PC-9 (cell line): ENCODE data around the gene HSD17B8. TPM values are rescaled to one million over a fixed set of nuclear protein-coding genes. Genes with fewer than 3 reads are reported as not detected.

Source experiments
- BruUV-seq: library from RNA; stranded (reverse); fragments of 400-500 nt; replicated peaks from 2 replicates; lab custom pipeline; 2021; lab: Mats Ljungman, UMichigan
- CTCF ChIA-PET: fragments of 300-600 bp; sonication (Branson Sonifier 250); formaldehyde crosslinking; loops from one replicate; lab custom pipeline; 2022; ENCODE audit warnings: antibody characterized with exemption; lab: Charles Lee
- POLR2A ChIA-PET: fragments of 300-600 bp; sonication (Branson Sonifier 250); formaldehyde crosslinking; loops from one replicate; lab custom pipeline; 2022; ENCODE audit warnings: antibody characterized with exemption; ENCODE audit not compliant: unreplicated experiment; lab: Charles Lee
- DNase-seq, 2 experiments: peaks; one replicate each; pipeline versions ENCODE4 v3.0.0 to v3.0.0-alpha.2; 2015 to 2022; ENCODE audit warnings: mixed read lengths in 1 of 2
- H2AFZ ChIP-seq: fragments of 200-600 bp; sonication (generic); 2 replicates; pipeline ENCODE4 v1.8.1; 2017; ENCODE audit warnings: antibody characterized with exemption
- H3F3A ChIP-seq: fragments of 200-600 bp; sonication (generic); 2 replicates; pipeline ENCODE4 v1.8.1; 2017; ENCODE audit warnings: antibody characterized with exemption, mild to moderate bottlenecking, low read depth; ENCODE audit not compliant: insufficient read depth
- H3K27ac ChIP-seq: fragments of 200-600 bp; sonication (generic); 2 replicates; pipeline ENCODE4 v1.6.1; 2016; ENCODE audit warnings: mixed run types
- H3K27me3 ChIP-seq: fragments of 200-600 bp; sonication (generic); 2 replicates; pipeline ENCODE4 v1.6.1; 2016; ENCODE audit warnings: low read depth, mixed run types; ENCODE audit not compliant: insufficient read depth
- H3K36me3 ChIP-seq: fragments of 200-600 bp; sonication (generic); 2 replicates; pipeline ENCODE4 v1.6.1; 2016; ENCODE audit warnings: low read depth, mixed run types
- H3K4me1 ChIP-seq: fragments of 200-600 bp; sonication (generic); replicated peaks from 2 replicates; pipeline ENCODE4 v1.6.1; 2016; ENCODE audit warnings: mixed run types; ENCODE audit not compliant: insufficient read depth
- H3K4me2 ChIP-seq: fragments of 200-600 bp; sonication (generic); 2 replicates; pipeline ENCODE4 v1.6.1; 2017; ENCODE audit warnings: mixed run types
- H3K4me3 ChIP-seq: fragments of 200-600 bp; sonication (generic); 2 replicates; pipeline ENCODE4 v1.6.1; 2016; ENCODE audit warnings: mixed run types
- H3K79me2 ChIP-seq: fragments of 200-600 bp; sonication (generic); 2 replicates; pipeline ENCODE4 v1.6.1; 2017; ENCODE audit warnings: low read depth, mixed run types
- H3K9me2 ChIP-seq: fragments of 200-600 bp; sonication (generic); 2 replicates; pipeline ENCODE4 v1.8.1; 2017; ENCODE audit warnings: mild to moderate bottlenecking; ENCODE audit not compliant: insufficient read depth
- H3K9me3 ChIP-seq: fragments of 200-600 bp; sonication (generic); 2 replicates; pipeline ENCODE4 v1.8.1; 2016; ENCODE audit warnings: low read depth; ENCODE audit not compliant: insufficient read depth
- H4K20me1 ChIP-seq: fragments of 200-600 bp; sonication (generic); 2 replicates; pipeline ENCODE4 v1.8.1; 2017; ENCODE audit not compliant: insufficient read depth
- EZH2 ChIP-seq: fragments of 200-600 bp; sonication (generic); IDR thresholded peaks from 2 replicates; pipeline ENCODE4 v1.8.0; 2017; ENCODE audit warnings: antibody characterized with exemption, low read depth
- intact Hi-C: fragments of 100-400 bp; cut with micrococcal nuclease; formaldehyde crosslinking; loops from one replicate; pipeline ENCODE4 v1.10.0; 2022; ENCODE audit not compliant: unreplicated experiment
- total RNA-seq: library from RNA; stranded (reverse); gene quantifications from 2 replicates; pipeline ENCODE4 v1.2.3, GENCODE V29; 2021
- TF ChIP-seq, protein P1 (sequence below): fragments of 200-600 bp; sonication (generic); conservative IDR thresholded peaks from 2 replicates; pipeline ENCODE4 v1.6.1; 2017; ENCODE audit warnings: mixed run types, antibody characterized with exemption, mild to moderate bottlenecking, moderate library complexity

The HSD17B8 gene
- total RNA-seq, 1 experiment from 2014 or later = 16.4 TPM

GRCh38 chr6:33176906-33177305, 27.5 kb upstream of the HSD17B8 start:
- POLR2A ChIA-PET = no interaction called here
- CTCF ChIA-PET = no interaction called here

DNA sequence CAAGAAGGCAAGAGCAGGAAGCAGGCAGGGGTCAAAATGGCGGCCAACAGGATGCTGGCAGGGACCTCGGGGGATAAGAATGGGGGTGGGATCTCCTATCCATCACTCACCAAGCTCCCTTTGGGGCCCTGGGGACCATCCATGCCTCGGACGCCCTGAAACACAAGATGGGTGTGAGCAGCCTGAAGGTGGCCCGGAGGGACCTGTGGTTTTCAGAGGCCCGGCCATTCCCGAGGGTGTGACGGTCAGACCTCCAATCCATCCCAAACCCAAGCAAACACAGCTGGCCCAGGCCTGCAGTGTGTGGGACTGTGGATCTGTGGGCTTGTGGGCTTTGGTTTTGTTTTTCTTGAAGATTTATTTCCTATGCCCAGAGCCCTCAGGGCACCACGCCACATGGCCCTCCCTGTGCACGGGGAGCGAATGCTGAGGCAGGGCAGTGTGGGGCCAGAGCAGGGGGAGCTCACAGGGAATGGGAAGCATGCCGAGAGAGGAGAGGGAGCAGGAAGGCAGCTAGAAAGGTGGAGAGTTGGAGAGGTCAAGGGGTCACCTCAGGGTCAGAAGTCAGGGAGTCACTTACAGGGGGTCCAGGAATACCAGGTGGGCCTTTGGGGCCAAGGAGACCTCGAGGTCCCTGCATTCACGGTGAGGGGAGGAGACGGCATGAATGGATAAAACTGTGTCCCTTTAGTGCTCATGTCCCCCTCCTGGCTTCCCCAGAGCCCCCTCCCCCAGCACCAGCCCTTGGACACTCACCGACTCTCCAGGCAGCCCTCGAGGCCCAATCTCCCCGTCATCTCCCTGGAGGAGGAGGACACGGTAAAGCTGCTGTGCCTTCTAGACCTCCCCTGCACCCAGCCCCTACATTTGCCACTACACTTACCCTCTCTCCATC, 26.7 kb upstream of the HSD17B8 start:
- POLR2A ChIA-PET = no interaction called here
- intact Hi-C loops = no loop called here
- no peak for DNase-seq

More at GRCh38 chr6:33176906-33177305, 27.5 kb upstream of the HSD17B8 start:
- H3K4me3 ChIP-seq = no peak overlapping the region
- H2AFZ ChIP-seq = no peak overlapping the region
- DNase-seq = no peak
- H3K4me1 ChIP-seq = no peaks in the 10 kb centered on the region
- H3K27ac ChIP-seq = no peak overlapping the region
- no peaks in the 10 kb centered on the region for H3K36me3 ChIP-seq
- intact Hi-C loops = no loop called here
- no peak for TF ChIP-seq EZH2
- TF ChIP-seq, protein P1, sequence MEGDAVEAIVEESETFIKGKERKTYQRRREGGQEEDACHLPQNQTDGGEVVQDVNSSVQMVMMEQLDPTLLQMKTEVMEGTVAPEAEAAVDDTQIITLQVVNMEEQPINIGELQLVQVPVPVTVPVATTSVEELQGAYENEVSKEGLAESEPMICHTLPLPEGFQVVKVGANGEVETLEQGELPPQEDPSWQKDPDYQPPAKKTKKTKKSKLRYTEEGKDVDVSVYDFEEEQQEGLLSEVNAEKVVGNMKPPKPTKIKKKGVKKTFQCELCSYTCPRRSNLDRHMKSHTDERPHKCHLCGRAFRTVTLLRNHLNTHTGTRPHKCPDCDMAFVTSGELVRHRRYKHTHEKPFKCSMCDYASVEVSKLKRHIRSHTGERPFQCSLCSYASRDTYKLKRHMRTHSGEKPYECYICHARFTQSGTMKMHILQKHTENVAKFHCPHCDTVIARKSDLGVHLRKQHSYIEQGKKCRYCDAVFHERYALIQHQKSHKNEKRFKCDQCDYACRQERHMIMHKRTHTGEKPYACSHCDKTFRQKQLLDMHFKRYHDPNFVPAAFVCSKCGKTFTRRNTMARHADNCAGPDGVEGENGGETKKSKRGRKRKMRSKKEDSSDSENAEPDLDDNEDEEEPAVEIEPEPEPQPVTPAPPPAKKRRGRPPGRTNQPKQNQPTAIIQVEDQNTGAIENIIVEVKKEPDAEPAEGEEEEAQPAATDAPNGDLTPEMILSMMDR = no peak
- H3K79me2 ChIP-seq = no peaks in the 10 kb centered on the region
- no peaks in the 10 kb centered on the region for H3F3A ChIP-seq
- H3K9me2 ChIP-seq = no peaks in the 10 kb centered on the region
- BruUV-seq = no TSS peak
- H3K27me3 ChIP-seq = peaks cover 53% of the 10 kb centered on the region
- no peak overlapping the region for H3K4me2 ChIP-seq
- no peaks in the 10 kb centered on the region for H3K9me3 ChIP-seq
- H4K20me1 ChIP-seq = no peaks in the 10 kb centered on the region

DNA sequence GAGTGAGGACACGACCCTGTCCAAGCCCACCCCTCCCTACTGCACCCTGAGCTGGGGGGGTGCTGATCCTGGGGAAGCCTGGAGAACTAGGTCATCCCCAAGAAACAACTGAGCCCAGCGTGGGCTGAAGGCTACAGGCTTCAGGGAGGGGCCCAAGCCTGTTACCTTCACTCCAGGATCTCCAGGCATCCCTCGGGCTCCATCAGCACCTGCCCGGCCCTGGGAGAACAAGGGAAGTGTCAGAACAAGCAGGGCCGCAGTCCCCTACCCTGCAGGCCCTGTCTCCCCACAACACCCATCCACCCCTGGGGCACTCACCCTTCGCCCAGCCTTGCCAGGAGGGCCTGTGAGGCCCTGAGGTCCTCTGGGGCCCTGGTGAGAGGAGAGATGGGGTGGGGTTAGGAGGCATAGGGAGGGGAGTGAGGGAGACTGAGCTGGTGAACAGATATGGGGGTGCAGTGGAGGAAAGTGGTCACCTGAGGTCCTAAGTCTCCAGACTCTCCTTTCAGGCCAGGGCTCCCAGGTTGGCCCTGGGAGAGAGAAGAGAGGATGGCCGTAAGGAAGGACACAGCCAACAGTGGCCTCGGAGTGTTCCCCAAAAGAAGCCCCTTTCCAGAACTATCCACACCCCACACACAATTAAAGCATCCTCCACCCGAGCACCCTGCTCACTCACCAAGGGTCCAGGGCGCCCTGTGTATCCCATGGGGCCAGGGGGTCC, 25.5 kb upstream of the HSD17B8 start:
- no peak overlapping the region for H3K27ac ChIP-seq
- H3K4me1 ChIP-seq = no peaks in the 10 kb centered on the region
- no peak overlapping the region for H2AFZ ChIP-seq
- no peak for DNase-seq
- H3K9me2 ChIP-seq = no peaks in the 10 kb centered on the region
- no TSS peak for BruUV-seq
- no peaks in the 10 kb centered on the region for H4K20me1 ChIP-seq
- H3K4me3 ChIP-seq = no peak overlapping the region
- H3F3A ChIP-seq = no peaks in the 10 kb centered on the region
- H3K36me3 ChIP-seq = no peaks in the 10 kb centered on the region
- TF ChIP-seq EZH2 = no peak
- TF ChIP-seq, protein P1 = no peak
- intact Hi-C loops = no loop called here
- no peaks in the 10 kb centered on the region for H3K9me3 ChIP-seq
- CTCF ChIA-PET = no interaction called here
- H3K4me2 ChIP-seq = no peak overlapping the region
- H3K27me3 ChIP-seq = peaks cover 42% of the 10 kb centered on the region
- no peaks in the 10 kb centered on the region for H3K79me2 ChIP-seq
- POLR2A ChIA-PET = no interaction called here

More for the DNA sequence above, 26.7 kb upstream of the HSD17B8 start:
- Histone ChIP-seq H3K4me1 (no peaks in the 10 kb centered on the region), H3K4me2 (no peak overlapping the region), H3F3A (no peaks in the 10 kb centered on the region), H3K27me3 (peaks cover 52% of the 10 kb centered on the region), H3K9me3 (no peaks in the 10 kb centered on the region), H4K20me1 (no peaks in the 10 kb centered on the region), H3K27ac (no peak overlapping the region), H2AFZ (no peak overlapping the region), H3K36me3 (no peaks in the 10 kb centered on the region), H3K4me3 (no peak overlapping the region), H3K79me2 (no peaks in the 10 kb centered on the region), H3K9me2 (no peaks in the 10 kb centered on the region)
- TF ChIP-seq, protein P1 = no peak
- TF ChIP-seq EZH2 = no peak
- no TSS peak for BruUV-seq
- CTCF ChIA-PET = no interaction called here
